H9 (cell line): ENCODE data around the gene ROM1. TPM values are rescaled to one million over a fixed set of nuclear protein-coding genes. Genes with fewer than 3 reads are reported as not detected.

Experiments
- DNase-seq: peaks from one replicate; pipeline ENCODE4 v3.0.0-alpha.2; 2017
- H2AFZ ChIP-seq: one replicate; pipeline ENCODE4 v1.6.1; 2013; ENCODE audit warnings: mild to moderate bottlenecking, low read length, control low read depth, moderate library complexity
- H2AK5ac ChIP-seq: 2 replicates; pipeline ENCODE4 v1.6.1; 2013; ENCODE audit warnings: low read length, control low read depth, mixed read lengths; ENCODE audit not compliant: insufficient read length
- H2BK120ac ChIP-seq: one replicate; pipeline ENCODE4 v1.6.1; 2013; ENCODE audit warnings: low read depth, mild to moderate bottlenecking, low read length, control low read depth, inconsistent platforms; ENCODE audit not compliant: poor library complexity, severe bottlenecking
- H2BK12ac ChIP-seq: 2 replicates; pipeline ENCODE4 v1.6.1; 2013; ENCODE audit warnings: low read length, control low read depth, mixed read lengths, low read depth; ENCODE audit not compliant: insufficient read length
- H2BK15ac ChIP-seq: 2 replicates; pipeline ENCODE4 v1.6.1; 2013; ENCODE audit warnings: low read depth, low read length, control low read depth
- H2BK20ac ChIP-seq: one replicate; pipeline ENCODE4 v1.6.1; 2013; ENCODE audit warnings: low read depth, mild to moderate bottlenecking, low read length, control low read depth, inconsistent platforms; ENCODE audit not compliant: poor library complexity, severe bottlenecking
- H2BK5ac ChIP-seq: 2 replicates; pipeline ENCODE4 v1.6.1; 2013; ENCODE audit warnings: low read length, control low read depth, mixed read lengths; ENCODE audit not compliant: insufficient read length
- H3K14ac ChIP-seq: 2 replicates; pipeline ENCODE4 v1.6.1; 2013; ENCODE audit warnings: low read length, control low read depth; ENCODE audit not compliant: insufficient read depth
- H3K18ac ChIP-seq: 2 replicates; pipeline ENCODE4 v1.6.1; 2013; ENCODE audit warnings: low read depth, mild to moderate bottlenecking, mixed read lengths, low read length, control low read depth; ENCODE audit not compliant: insufficient read length
- H3K23ac ChIP-seq: 2 replicates; pipeline ENCODE4 v1.6.1; 2013; ENCODE audit warnings: low read length, control low read depth, mixed read lengths, low read depth; ENCODE audit not compliant: insufficient read length
- H3K23me2 ChIP-seq: 2 replicates; pipeline ENCODE4 v1.6.1; 2013; ENCODE audit warnings: low read depth, mild to moderate bottlenecking, mixed read lengths, low read length, control low read depth; ENCODE audit not compliant: insufficient read length, poor library complexity, severe bottlenecking
- H3K27ac ChIP-seq: 2 replicates; pipeline ENCODE4 v1.5.1; 2013; ENCODE audit warnings: low read length, control low read depth, mixed read lengths, low read depth; ENCODE audit not compliant: insufficient read length
- H3K27me3 ChIP-seq: 2 replicates; pipeline ENCODE4 v1.6.1; 2013; ENCODE audit warnings: low read length, control low read depth, inconsistent platforms; ENCODE audit not compliant: insufficient read depth
- H3K4ac ChIP-seq: 2 replicates; pipeline ENCODE4 v1.6.1; 2013; ENCODE audit warnings: low read depth, mild to moderate bottlenecking, control low read depth, inconsistent platforms, low read length, moderate library complexity
- H3K4me1 ChIP-seq: 2 replicates; pipeline ENCODE4 v1.6.1; 2013; ENCODE audit warnings: low read length, control low read depth, inconsistent platforms; ENCODE audit not compliant: insufficient read depth
- H3K4me2 ChIP-seq: 2 replicates; pipeline ENCODE4 v1.6.1; 2013; ENCODE audit warnings: low read length, control low read depth, mixed read lengths; ENCODE audit not compliant: insufficient read length, insufficient read depth
- H3K56ac ChIP-seq: 2 replicates; pipeline ENCODE4 v1.6.1; 2013; ENCODE audit warnings: low read depth, mild to moderate bottlenecking, mixed read lengths, low read length, control low read depth; ENCODE audit not compliant: insufficient read length
- H3K79me1 ChIP-seq: 2 replicates; pipeline ENCODE4 v1.6.1; 2013; ENCODE audit warnings: low read depth, mild to moderate bottlenecking, moderate library complexity, low read length, control low read depth, inconsistent platforms; ENCODE audit not compliant: insufficient read depth, poor library complexity, severe bottlenecking
- H3K79me2 ChIP-seq: 2 replicates; pipeline ENCODE4 v1.6.1; 2013; ENCODE audit warnings: low read length, control low read depth, inconsistent platforms; ENCODE audit not compliant: insufficient read depth
- H3K9ac ChIP-seq: 2 replicates; pipeline ENCODE4 v1.6.1; 2013; ENCODE audit warnings: low read length, control low read depth, mixed read lengths; ENCODE audit not compliant: insufficient read length; ENCODE audit errors: extremely low read depth
- H3K9me3 ChIP-seq: one replicate; pipeline ENCODE4 v1.6.1; 2013; ENCODE audit warnings: low read depth, low read length, inconsistent platforms; ENCODE audit not compliant: control insufficient read depth
- H3T11ph ChIP-seq: one replicate; pipeline ENCODE4 v1.6.1; 2013; ENCODE audit warnings: mild to moderate bottlenecking, low read length, control low read depth, inconsistent platforms
- H4K20me1 ChIP-seq: one replicate; pipeline ENCODE4 v1.6.1; 2013; ENCODE audit not compliant: control insufficient read depth, insufficient read length, insufficient read depth
- H4K5ac ChIP-seq: 2 replicates; pipeline ENCODE4 v1.6.1; 2013; ENCODE audit warnings: low read depth, mild to moderate bottlenecking, mixed read lengths, low read length, control low read depth; ENCODE audit not compliant: insufficient read length
- H4K8ac ChIP-seq: replicated peaks from 2 replicates; pipeline ENCODE4 v1.6.1; 2013; ENCODE audit warnings: low read length, control low read depth, mixed read lengths, low read depth; ENCODE audit not compliant: insufficient read length
- H4K91ac ChIP-seq: 2 replicates; pipeline ENCODE4 v1.6.1; 2013; ENCODE audit warnings: low read depth, mild to moderate bottlenecking, moderate library complexity, mixed read lengths, low read length, control low read depth; ENCODE audit not compliant: insufficient read length
- H3K27ac Mint-ChIP-seq, 3 experiments: 2 replicates in 2 of 3; 3 replicates in 1 of 3; pipeline ENCODE4 v1.8.0; 2020 to 2021; ENCODE audit warnings: mixed read lengths in 3 of 3, mild to moderate bottlenecking in 1 of 3, moderate library complexity in 1 of 3
- H3K27me3 Mint-ChIP-seq: 2 replicates; pipeline ENCODE4 v1.8.0; 2021; ENCODE audit warnings: low read depth, mild to moderate bottlenecking, moderate library complexity, mixed read lengths
- H3K36me3 Mint-ChIP-seq, 3 experiments: 2 replicates in 2 of 3; 3 replicates in 1 of 3; pipeline ENCODE4 v1.8.0; 2020 to 2021; ENCODE audit warnings: low read depth in 3 of 3, mixed read lengths in 3 of 3; ENCODE audit not compliant: insufficient read depth in 1 of 3
- H3K4me1 Mint-ChIP-seq, 2 experiments: 2 replicates each; pipeline ENCODE4 v1.8.0; 2020; ENCODE audit warnings: mixed read lengths in 2 of 2
- H3K4me3 Mint-ChIP-seq, 2 experiments: 2 replicates in 1 of 2; 3 replicates in 1 of 2; pipeline ENCODE4 v1.8.0; 2020 to 2021; ENCODE audit warnings: mild to moderate bottlenecking in 2 of 2, mixed read lengths in 2 of 2, moderate library complexity in 1 of 2
- H3K9me3 Mint-ChIP-seq, 2 experiments: 2 replicates in 1 of 2; 3 replicates in 1 of 2; pipeline ENCODE4 v1.8.0; 2020; ENCODE audit warnings: mild to moderate bottlenecking in 2 of 2, mixed read lengths in 2 of 2, moderate library complexity in 1 of 2
- WGBS: extraction: QIAGEN DNeasy Blood & Tissue Kit; methylation state at CpG from one replicate; pipeline ENCODE4 v1.1.7; 2013; ENCODE audit warnings: missing lambda C conversion rate, low lambda C conversion rate, mixed read lengths; ENCODE audit not compliant: insufficient read length; ENCODE audit errors: extremely low coverage; 5-methylcytosine and 5-hydroxymethylcytosine counted together
- total RNA-seq: library from RNA; stranded (reverse); gene quantifications from 2 replicates; pipeline ENCODE4 v1.2.1, GENCODE V29; 2021
- TF ChIP-seq, protein P1 (sequence below): fragments of 200-600 bp; sonication (generic); conservative IDR thresholded peaks from 3 replicates; pipeline ENCODE4 v1.8.0; 2021; ENCODE audit warnings: antibody characterized with exemption, mild to moderate bottlenecking

The ROM1 gene
- total RNA-seq, 1 experiment from 2014 or later = 0.79 TPM

DNA sequence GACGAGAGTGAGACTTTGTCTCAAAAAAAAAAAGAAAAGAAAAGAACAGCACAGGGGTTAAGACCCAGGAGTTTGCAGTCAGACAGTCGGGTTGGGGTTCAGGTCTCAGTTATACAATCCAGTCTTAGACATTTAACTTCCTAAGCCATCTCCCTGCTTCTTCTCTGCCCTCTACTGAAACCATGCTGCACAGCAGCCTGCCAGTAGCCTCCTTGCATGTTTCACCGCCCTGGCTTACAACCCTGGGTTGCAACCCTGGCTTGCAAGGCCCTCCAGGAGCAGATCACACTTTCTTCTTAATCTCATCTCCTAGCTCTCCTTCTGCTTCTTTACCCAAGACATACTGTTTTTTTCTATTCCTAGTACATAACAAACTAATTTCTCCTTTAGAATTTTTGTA is 14.7 kb downstream of the ROM1 start:
- Histone ChIP-seq H3K9ac (no peak overlapping the region), H2BK20ac (no peak overlapping the region), H3K79me2 (no peaks in the 10 kb centered on the region), H2BK12ac (no peak overlapping the region), H4K5ac (no peak overlapping the region), H3K23me2 (no peaks in the 10 kb centered on the region), H3K56ac (no peak overlapping the region), H3K18ac (no peak overlapping the region), H3K4ac (no peak overlapping the region), H3K9me3 (no peaks in the 10 kb centered on the region), H2AK5ac (no peak overlapping the region), H2AFZ (no peak overlapping the region), H2BK120ac (no peak overlapping the region), H4K8ac (no peak overlapping the region), H2BK15ac (no peak overlapping the region), H4K20me1 (peaks cover 2% of the 10 kb centered on the region), H3K27ac (no peak overlapping the region), H3K14ac (no peak overlapping the region), H3K27me3 (no peaks in the 10 kb centered on the region), H3K4me2 (no peak overlapping the region), H3T11ph (no peak overlapping the region), H2BK5ac (no peak overlapping the region), H3K79me1 (no peaks in the 10 kb centered on the region), H4K91ac (no peak overlapping the region), H3K4me1 (no peaks in the 10 kb centered on the region), H3K23ac (no peak overlapping the region)
- no CpG with 5 or more reads among the region's 3 CpGs for WGBS
- no peak for DNase-seq
- H3K9me3 Mint-ChIP-seq = no peaks in the 10 kb centered on the region
- peaks cover 64 to 88% (median 82%) of the 10 kb centered on the region in 3 experiments; a peak in 6 of 7 replicates for H3K36me3 Mint-ChIP-seq
- H3K4me3 Mint-ChIP-seq = no peak overlapping the region; a peak in 1 of 5 replicates
- H3K27ac Mint-ChIP-seq = peak overlapping the region in 1 of 3 experiments; percentile 66; a peak in 1 of 7 replicates
- H3K27me3 Mint-ChIP-seq = peaks cover 1% of the 10 kb centered on the region; the same call in 1 of the 2 replicates
- no peaks in the 10 kb centered on the region for H3K4me1 Mint-ChIP-seq
- TF ChIP-seq, protein P1, sequence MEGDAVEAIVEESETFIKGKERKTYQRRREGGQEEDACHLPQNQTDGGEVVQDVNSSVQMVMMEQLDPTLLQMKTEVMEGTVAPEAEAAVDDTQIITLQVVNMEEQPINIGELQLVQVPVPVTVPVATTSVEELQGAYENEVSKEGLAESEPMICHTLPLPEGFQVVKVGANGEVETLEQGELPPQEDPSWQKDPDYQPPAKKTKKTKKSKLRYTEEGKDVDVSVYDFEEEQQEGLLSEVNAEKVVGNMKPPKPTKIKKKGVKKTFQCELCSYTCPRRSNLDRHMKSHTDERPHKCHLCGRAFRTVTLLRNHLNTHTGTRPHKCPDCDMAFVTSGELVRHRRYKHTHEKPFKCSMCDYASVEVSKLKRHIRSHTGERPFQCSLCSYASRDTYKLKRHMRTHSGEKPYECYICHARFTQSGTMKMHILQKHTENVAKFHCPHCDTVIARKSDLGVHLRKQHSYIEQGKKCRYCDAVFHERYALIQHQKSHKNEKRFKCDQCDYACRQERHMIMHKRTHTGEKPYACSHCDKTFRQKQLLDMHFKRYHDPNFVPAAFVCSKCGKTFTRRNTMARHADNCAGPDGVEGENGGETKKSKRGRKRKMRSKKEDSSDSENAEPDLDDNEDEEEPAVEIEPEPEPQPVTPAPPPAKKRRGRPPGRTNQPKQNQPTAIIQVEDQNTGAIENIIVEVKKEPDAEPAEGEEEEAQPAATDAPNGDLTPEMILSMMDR = 0 out of 3 replicates have a peak, but pooled peaks have one; percentile 12
